K562 (cell line): ENCODE results near the gene SHBG. TPM values are rescaled to one million over a fixed set of nuclear protein-coding genes. Genes with fewer than 3 reads are reported as not detected.

Experiments
- CCNT2 ChIP-seq: IDR thresholded peaks from 2 replicates; pipeline ENCODE4 v1.6.1; 2011; ENCODE audit warnings: borderline replicate concordance, low read depth, mild to moderate bottlenecking, moderate library complexity, mixed read lengths, low read length; ENCODE audit not compliant: insufficient read length; ENCODE audit errors: extremely low read depth
- HDGF ChIP-seq: fragments of 450-650 bp; IDR thresholded peaks from 2 replicates; pipeline ENCODE4 v1.6.1; 2016
- MECOM ChIP-seq: fragments of 250-450 bp; sonication (Bioruptor Pico); IDR thresholded peaks from 2 replicates; pipeline ENCODE4 v1.8.0; 2022; ENCODE audit warnings: inconsistent platforms
- NUFIP1 ChIP-seq: fragments of 450-650 bp; IDR thresholded peaks from 2 replicates; pipeline ENCODE4 v1.6.1; 2018; ENCODE audit not compliant: partially characterized antibody
- RBM14 ChIP-seq: fragments of 200-400 bp; formaldehyde crosslinking; IDR thresholded peaks from 2 replicates; pipeline ENCODE4 v1.6.1; 2018; ENCODE audit warnings: low read depth, mild to moderate bottlenecking, low read length, moderate library complexity, borderline replicate concordance; ENCODE audit not compliant: insufficient read depth
- ZNF134 ChIP-seq: fragments of 250-450 bp; sonication (Bioruptor Pico); conservative IDR thresholded peaks from 2 replicates; pipeline ENCODE4 v1.4.0; 2020
- ZNF140 ChIP-seq: fragments of 250-450 bp; sonication (Bioruptor Pico); IDR thresholded peaks from 2 replicates; pipeline ENCODE4 v1.8.0; 2021; ENCODE audit warnings: moderate library complexity, mild to moderate bottlenecking, inconsistent platforms
- polyA plus RNA-seq, 8 experiments: library from polyadenylated mRNA; depleted of rRNA in 4 of 8; stranded (reverse) in 5 of 8; unstranded in 3 of 8; fragments of >200 nt; fragmentation: Nextera tagmentation in 2 of 8; fragmentation: Illumina TruSeq in 1 of 8; extraction: Ambion mirVana in 2 of 8; extraction: Trizol in 1 of 8; gene quantifications; 2 replicates each; pipeline versions ENCODE4 v1.2.1 to v1.2.3, GENCODE V29; 2011 to 2014; ENCODE audit warnings: inconsistent platforms in 1 of 8, missing spikeins in 1 of 8
- total RNA-seq, 7 experiments: library from RNA; depleted of rRNA in 6 of 7; stranded (reverse); fragments of >200 nt in 6 of 7; fragmentation: Illumina TruSeq in 2 of 7; extraction: Trizol in 2 of 7; gene quantifications; 2 replicates each; pipeline versions ENCODE4 v1.2.1 to v1.2.3, GENCODE V29; 2011 to 2021; ENCODE audit warnings: low replicate concordance in 1 of 7
- TF ChIP-seq, protein P1 (sequence below), 2 experiments: fragments of 450-650 bp; IDR thresholded peaks; 2 replicates each; pipeline ENCODE4 v1.6.1; 2016; ENCODE audit warnings: mild to moderate bottlenecking in 2 of 2, borderline replicate concordance in 1 of 2, low read depth in 1 of 2, moderate library complexity in 1 of 2
- TF ChIP-seq, protein P2 (sequence below): sonication (generic); formaldehyde crosslinking; IDR thresholded peaks from 2 replicates; pipeline ENCODE4 v1.4.0; 2020; ENCODE audit warnings: mild to moderate bottlenecking, missing genetic modification reagents
- TF ChIP-seq, protein P3 (sequence below): sonication (generic); formaldehyde crosslinking; IDR thresholded peaks from 2 replicates; pipeline ENCODE4 v1.8.1; 2023; ENCODE audit warnings: mild to moderate bottlenecking, missing genetic modification reagents, moderate library complexity

Gene SHBG
- total and polyA plus RNA-seq, 9 of the 15 experiments (the other 6 are each of a cell fraction or from before 2014, with no cell fraction given): not detected

DNA sequence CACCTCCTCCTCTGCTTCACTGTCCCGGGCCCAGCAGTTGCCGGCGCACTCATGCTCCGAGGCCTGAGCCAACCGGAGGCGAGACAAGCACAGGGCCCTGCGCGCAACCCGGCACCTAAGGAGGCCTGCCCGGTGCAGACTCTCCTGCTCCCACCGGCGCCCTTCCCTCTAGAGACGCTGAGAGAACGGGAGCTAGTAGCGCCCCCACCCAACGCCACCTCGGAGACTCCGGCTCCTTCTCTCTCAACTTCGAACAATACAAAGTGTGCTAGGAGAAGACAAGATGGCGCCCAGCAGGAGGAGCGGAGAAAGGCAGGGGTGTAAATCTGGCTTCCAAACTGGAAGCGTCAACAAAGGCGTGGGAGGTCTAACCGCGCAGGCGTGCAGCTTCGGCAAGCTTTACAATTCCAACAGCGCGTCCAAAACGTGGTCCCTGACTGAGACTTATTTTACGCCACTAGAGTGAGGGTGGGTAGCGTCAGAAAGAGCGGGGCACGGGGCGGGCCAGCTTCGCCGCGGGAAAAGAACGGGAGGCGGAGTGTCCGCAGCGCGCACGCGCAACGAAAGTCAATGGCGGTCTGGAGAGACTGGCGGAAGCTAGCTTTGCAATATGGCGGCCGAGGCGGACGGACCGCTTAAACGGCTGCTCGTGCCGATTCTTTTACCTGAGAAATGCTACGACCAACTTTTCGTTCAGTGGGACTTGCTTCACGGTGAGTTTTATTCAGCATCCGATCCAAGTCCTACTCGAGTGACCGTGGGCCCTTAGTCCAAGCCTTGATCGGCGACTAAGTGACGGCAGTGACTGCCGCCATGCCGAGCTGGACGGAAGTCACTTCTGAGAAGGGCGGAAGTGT lies 46.5 kb upstream of the SHBG start, which contains the start of gene MPDU1 (continued):
- TF ChIP-seq, protein P1, sequence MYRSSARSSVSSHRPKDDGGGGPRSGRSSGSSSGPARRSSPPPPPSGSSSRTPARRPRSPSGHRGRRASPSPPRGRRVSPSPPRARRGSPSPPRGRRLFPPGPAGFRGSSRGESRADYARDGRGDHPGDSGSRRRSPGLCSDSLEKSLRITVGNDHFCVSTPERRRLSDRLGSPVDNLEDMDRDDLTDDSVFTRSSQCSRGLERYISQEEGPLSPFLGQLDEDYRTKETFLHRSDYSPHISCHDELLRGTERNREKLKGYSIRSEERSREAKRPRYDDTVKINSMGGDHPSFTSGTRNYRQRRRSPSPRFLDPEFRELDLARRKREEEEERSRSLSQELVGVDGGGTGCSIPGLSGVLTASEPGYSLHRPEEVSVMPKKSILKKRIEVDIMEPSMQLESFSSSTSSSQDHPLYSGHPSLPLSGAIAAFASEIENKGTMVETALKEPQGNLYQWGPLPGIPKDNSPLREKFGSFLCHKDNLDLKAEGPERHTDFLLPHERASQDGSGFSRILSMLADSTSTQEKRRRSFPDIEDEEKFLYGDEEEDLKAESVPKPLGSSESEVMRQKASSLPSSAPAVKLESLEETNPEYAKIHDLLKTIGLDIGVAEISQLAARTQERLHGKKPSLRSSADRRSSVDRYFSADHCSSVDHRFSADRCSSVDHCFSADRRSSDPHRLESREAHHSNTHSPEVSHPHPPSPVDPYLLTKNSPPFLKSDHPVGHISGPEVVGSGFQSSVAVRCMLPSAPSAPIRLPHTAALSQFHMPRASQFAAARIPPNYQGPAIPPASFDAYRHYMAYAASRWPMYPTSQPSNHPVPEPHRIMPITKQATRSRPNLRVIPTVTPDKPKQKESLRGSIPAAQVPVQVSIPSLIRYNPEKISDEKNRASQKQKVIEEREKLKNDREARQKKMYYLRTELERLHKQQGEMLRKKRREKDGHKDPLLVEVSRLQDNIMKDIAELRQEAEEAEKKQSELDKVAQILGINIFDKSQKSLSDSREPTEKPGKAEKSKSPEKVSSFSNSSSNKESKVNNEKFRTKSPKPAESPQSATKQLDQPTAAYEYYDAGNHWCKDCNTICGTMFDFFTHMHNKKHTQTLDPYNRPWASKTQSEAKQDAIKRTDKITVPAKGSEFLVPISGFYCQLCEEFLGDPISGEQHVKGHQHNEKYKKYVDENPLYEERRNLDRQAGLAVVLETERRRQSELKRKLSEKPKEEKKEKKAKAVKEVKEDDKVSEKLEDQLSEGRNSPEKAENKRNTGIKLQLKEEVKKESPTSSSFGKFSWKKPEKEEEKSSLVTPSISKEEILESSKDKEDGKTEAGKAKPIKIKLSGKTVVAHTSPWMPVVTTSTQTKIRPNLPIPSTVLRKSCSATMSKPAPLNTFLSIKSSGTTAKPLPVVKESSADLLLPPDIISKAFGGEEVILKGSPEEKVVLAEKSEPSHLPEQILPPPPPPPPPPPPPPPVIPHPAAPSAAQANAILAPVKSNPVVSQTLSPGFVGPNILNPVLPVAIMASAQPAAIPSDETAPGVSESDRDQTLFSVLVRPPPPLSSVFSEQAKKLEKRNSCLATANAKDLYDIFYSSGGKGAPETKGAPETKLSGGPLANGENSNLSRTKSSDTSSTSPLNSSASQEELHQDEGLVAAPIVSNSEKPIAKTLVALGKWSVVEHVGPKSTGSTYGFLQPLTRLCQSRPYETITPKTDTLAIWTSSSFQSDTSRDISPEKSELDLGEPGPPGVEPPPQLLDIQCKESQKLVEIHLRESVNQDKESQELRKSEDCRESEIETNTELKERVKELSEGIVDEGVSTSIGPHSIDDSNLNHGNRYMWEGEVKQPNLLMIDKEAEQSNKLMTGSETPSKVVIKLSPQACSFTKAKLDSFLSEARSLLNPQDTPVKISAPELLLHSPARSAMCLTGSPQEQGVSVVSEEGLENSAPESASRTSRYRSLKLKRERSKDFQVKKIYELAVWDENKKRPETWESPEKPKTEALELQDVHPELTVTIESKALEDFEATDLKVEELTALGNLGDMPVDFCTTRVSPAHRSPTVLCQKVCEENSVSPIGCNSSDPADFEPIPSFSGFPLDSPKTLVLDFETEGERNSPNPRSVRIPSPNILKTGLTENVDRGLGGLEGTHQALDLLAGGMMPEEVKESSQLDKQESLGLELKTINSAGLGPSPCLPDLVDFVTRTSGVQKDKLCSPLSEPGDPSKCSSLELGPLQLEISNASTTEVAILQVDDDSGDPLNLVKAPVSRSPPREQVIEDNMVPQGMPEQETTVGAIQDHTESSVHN (IDR thresholded peaks at IDR 0.05; ENCODE audit: borderline replicate concordance in 1 of 2, low read depth in 1 of 2): peak in 1 of 2 experiments; percentile 41; a peak in 1 of 4 replicates
- TF ChIP-seq CCNT2: peak; percentile 62
- TF ChIP-seq NUFIP1: no peak
- TF ChIP-seq HDGF: 0 out of 2 replicates have a peak, but pooled peaks have one; percentile 33
- no peak for TF ChIP-seq ZNF134 (CRISPR knock-in tag)
- TF ChIP-seq, protein P2, sequence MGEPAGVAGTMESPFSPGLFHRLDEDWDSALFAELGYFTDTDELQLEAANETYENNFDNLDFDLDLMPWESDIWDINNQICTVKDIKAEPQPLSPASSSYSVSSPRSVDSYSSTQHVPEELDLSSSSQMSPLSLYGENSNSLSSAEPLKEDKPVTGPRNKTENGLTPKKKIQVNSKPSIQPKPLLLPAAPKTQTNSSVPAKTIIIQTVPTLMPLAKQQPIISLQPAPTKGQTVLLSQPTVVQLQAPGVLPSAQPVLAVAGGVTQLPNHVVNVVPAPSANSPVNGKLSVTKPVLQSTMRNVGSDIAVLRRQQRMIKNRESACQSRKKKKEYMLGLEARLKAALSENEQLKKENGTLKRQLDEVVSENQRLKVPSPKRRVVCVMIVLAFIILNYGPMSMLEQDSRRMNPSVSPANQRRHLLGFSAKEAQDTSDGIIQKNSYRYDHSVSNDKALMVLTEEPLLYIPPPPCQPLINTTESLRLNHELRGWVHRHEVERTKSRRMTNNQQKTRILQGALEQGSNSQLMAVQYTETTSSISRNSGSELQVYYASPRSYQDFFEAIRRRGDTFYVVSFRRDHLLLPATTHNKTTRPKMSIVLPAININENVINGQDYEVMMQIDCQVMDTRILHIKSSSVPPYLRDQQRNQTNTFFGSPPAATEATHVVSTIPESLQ (CRISPR knock-in tag): peak; percentile 17; the same call in 1 of the 2 replicates
- TF ChIP-seq, protein P3, sequence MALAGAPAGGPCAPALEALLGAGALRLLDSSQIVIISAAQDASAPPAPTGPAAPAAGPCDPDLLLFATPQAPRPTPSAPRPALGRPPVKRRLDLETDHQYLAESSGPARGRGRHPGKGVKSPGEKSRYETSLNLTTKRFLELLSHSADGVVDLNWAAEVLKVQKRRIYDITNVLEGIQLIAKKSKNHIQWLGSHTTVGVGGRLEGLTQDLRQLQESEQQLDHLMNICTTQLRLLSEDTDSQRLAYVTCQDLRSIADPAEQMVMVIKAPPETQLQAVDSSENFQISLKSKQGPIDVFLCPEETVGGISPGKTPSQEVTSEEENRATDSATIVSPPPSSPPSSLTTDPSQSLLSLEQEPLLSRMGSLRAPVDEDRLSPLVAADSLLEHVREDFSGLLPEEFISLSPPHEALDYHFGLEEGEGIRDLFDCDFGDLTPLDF (CRISPR knock-in tag): peak; percentile 86
- no peak for TF ChIP-seq MECOM (CRISPR knock-in tag)
- TF ChIP-seq RBM14: no peak
- no peak for TF ChIP-seq ZNF140
